K562 (cell line): ENCODE results near the gene DDAH1.

ENCODE experiments used
- CUX1 ChIP-seq: fragments of 200-800 bp; sonication (Bioruptor generic); IDR thresholded peaks from 2 replicates; pipeline ENCODE4 v1.6.1; 2016; ENCODE audit warnings: missing genetic modification characterization, missing compliant biosample characterization
- E2F6 ChIP-seq, 2 experiments: IDR thresholded peaks; 2 replicates each; pipeline ENCODE4 v1.6.1; 2011; ENCODE audit warnings: borderline replicate concordance in 1 of 2, control low read depth in 1 of 2, low read depth in 1 of 2, low read length in 1 of 2, mild to moderate bottlenecking in 1 of 2, mixed read lengths in 1 of 2, moderate library complexity in 1 of 2; ENCODE audit not compliant: insufficient read depth in 1 of 2, insufficient read length in 1 of 2, poor library complexity in 1 of 2, severe bottlenecking in 1 of 2; ENCODE audit errors: extremely low read depth in 1 of 2
- NCOA1 ChIP-seq: fragments of 450-650 bp; IDR thresholded peaks from 2 replicates; pipeline ENCODE4 v1.6.1; 2016; ENCODE audit warnings: low read depth
- NFIC ChIP-seq: fragments of 450-650 bp; IDR thresholded peaks from 2 replicates; pipeline ENCODE4 v1.6.1; 2017; ENCODE audit warnings: mild to moderate bottlenecking, inconsistent platforms
- POLR2AphosphoS5 ChIP-seq: IDR thresholded peaks from 2 replicates; pipeline ENCODE4 v1.6.1; 2011; ENCODE audit warnings: mild to moderate bottlenecking, low read depth, low read length, moderate library complexity; ENCODE audit not compliant: control insufficient read depth, insufficient read depth
- TRIM28 ChIP-seq: fragments of 450-650 bp; IDR thresholded peaks from 2 replicates; pipeline ENCODE4 v1.6.1; 2017
- ZNF146 ChIP-seq: IDR thresholded peaks from one replicate; pipeline ENCODE4 v1.6.1; 2018; ENCODE audit warnings: missing compliant biosample characterization; ENCODE audit not compliant: unreplicated experiment

- TF ChIP-seq TRIM28 (no peak), NFIC (no peak), NCOA1 (no peak), POLR2AphosphoS5 (no peak), ZNF146 (no peak), E2F6 (IDR thresholded peaks at IDR 0.05; ENCODE audit: borderline replicate concordance in 1 of 2, extremely low read depth in 1 of 2, insufficient read depth in 1 of 2, insufficient read length in 1 of 2, low read depth in 1 of 2, low read length in 1 of 2, poor library complexity in 1 of 2, severe bottlenecking in 1 of 2) (no peak), CUX1 (no peak)
Measured at GRCh38 chr1:85433096-85433495, 31.9 kb downstream of the DDAH1 start.
